Chondrocyte (in vitro differentiated cells): ENCODE measurements around the gene LRRC37B. TPM values are rescaled to one million over a fixed set of nuclear protein-coding genes. Genes with fewer than 3 reads are reported as not detected.
"Not testable (repeated sequence)": the region's sequence is repeated elsewhere in the genome, so short reads cannot be mapped to it uniquely, and the experiment has no call there.

Source experiments
- DNase-seq: peaks from one replicate; pipeline ENCODE4 v3.0.0; 2021; ENCODE audit warnings: mixed read lengths, low spot score
- H3K27ac Mint-ChIP-seq: one replicate; pipeline ENCODE4 v1.8.0; 2021; ENCODE audit warnings: mild to moderate bottlenecking, moderate library complexity, mixed read lengths; ENCODE audit not compliant: unreplicated experiment
- H3K27me3 Mint-ChIP-seq: 2 replicates; pipeline ENCODE4 v1.8.0; 2021; ENCODE audit warnings: low read depth, mixed read lengths
- H3K36me3 Mint-ChIP-seq: 2 replicates; pipeline ENCODE4 v1.8.0; 2021; ENCODE audit warnings: low read depth, mixed read lengths
- H3K4me1 Mint-ChIP-seq: 2 replicates; pipeline ENCODE4 v1.8.0; 2021; ENCODE audit warnings: low read depth, mild to moderate bottlenecking, mixed read lengths
- H3K4me3 Mint-ChIP-seq: one replicate; pipeline ENCODE4 v1.8.0; 2021; ENCODE audit warnings: mild to moderate bottlenecking, moderate library complexity, mixed read lengths; ENCODE audit not compliant: unreplicated experiment
- H3K9me3 Mint-ChIP-seq: 2 replicates; pipeline ENCODE4 v1.8.0; 2021; ENCODE audit warnings: low read depth, mixed read lengths
- total RNA-seq: library from RNA; stranded (reverse); gene quantifications from 3 replicates; pipeline ENCODE4 v1.2.1, GENCODE V29; 2021
- TF ChIP-seq, protein P1 (sequence below): fragments of 200-600 bp; sonication (generic); IDR thresholded peaks from 2 replicates; pipeline ENCODE4 v1.5.0; 2021; ENCODE audit warnings: antibody characterized with exemption, mild to moderate bottlenecking, moderate library complexity

LRRC37B gene
- total RNA-seq, 1 donor from 2014 or later = 14.1 TPM

- DNase-seq = no peak
- no peak overlapping the region for H3K27ac Mint-ChIP-seq
- TF ChIP-seq, protein P1, sequence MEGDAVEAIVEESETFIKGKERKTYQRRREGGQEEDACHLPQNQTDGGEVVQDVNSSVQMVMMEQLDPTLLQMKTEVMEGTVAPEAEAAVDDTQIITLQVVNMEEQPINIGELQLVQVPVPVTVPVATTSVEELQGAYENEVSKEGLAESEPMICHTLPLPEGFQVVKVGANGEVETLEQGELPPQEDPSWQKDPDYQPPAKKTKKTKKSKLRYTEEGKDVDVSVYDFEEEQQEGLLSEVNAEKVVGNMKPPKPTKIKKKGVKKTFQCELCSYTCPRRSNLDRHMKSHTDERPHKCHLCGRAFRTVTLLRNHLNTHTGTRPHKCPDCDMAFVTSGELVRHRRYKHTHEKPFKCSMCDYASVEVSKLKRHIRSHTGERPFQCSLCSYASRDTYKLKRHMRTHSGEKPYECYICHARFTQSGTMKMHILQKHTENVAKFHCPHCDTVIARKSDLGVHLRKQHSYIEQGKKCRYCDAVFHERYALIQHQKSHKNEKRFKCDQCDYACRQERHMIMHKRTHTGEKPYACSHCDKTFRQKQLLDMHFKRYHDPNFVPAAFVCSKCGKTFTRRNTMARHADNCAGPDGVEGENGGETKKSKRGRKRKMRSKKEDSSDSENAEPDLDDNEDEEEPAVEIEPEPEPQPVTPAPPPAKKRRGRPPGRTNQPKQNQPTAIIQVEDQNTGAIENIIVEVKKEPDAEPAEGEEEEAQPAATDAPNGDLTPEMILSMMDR = no peak
- H3K4me1 Mint-ChIP-seq = peaks cover 3% of the 10 kb centered on the region
- H3K27me3 Mint-ChIP-seq = no peaks in the 10 kb centered on the region
- peaks cover 4% of the 10 kb centered on the region for H3K36me3 Mint-ChIP-seq
- H3K4me3 Mint-ChIP-seq = no peak overlapping the region
- no peaks in the 10 kb centered on the region for H3K9me3 Mint-ChIP-seq
Observed at GRCh38 chr17:32016231-32016630, 9.0 kb downstream of the LRRC37B start.

DNA sequence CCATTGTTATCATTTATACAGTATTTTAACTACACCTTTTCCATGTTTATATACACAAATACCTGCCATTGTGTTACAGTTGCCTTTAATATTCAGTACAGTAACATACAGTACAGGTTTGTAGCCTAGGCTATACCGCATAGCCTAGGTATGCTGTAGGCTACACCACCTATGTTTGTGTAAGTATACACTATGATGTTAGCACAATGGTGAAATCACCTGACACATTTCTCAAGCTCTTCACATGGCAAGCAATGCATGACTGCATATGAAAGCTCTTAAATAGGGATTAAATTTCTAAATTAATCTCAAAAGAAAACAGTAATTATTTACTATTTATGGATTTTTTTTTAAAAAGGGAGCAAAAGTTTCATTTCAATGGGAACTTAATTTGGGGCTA, 12.0 kb downstream of the LRRC37B start:
- Mint-ChIP-seq H3K9me3 (no peaks in the 10 kb centered on the region), H3K36me3 (peaks cover 12% of the 10 kb centered on the region), H3K4me1 (peaks cover 3% of the 10 kb centered on the region), H3K27ac (no peak overlapping the region), H3K27me3 (no peaks in the 10 kb centered on the region), H3K4me3 (no peak overlapping the region)
- no peak for DNase-seq
- TF ChIP-seq, protein P1 = no peak

GRCh38 chr17:32020943-32021614, 13.9 kb downstream of the LRRC37B start:
- Mint-ChIP-seq H3K4me1 (no peaks in the 10 kb centered on the region), H3K4me3 (no peak overlapping the region), H3K36me3 (peaks cover 12% of the 10 kb centered on the region), H3K27ac (no peak overlapping the region), H3K27me3 (no peaks in the 10 kb centered on the region), H3K9me3 (no peaks in the 10 kb centered on the region)
- TF ChIP-seq, protein P1 = no peak
- no peak for DNase-seq

DNA sequence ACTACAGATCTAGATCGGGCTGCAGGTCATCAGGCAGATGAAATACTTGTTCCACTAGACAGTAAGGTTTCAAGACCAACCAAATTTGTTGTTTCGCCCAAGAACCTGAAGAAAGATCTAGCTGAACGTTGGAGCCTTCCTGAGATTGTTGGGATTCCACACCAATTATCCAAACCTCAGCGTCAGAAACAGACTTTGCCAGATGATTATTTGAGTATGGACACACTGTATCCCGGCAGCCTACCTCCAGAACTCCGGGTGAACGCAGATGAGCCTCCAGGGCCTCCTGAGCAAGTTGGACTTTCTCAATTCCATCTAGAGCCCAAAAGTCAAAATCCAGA, 14.4 kb downstream of the LRRC37B start:
- Mint-ChIP-seq H3K9me3 (no peaks in the 10 kb centered on the region), H3K27me3 (no peaks in the 10 kb centered on the region), H3K36me3 (peaks cover 12% of the 10 kb centered on the region), H3K27ac (no peak overlapping the region), H3K4me1 (no peaks in the 10 kb centered on the region), H3K4me3 (no peak overlapping the region)
- no peak for DNase-seq
- TF ChIP-seq, protein P1 = no peak

DNA sequence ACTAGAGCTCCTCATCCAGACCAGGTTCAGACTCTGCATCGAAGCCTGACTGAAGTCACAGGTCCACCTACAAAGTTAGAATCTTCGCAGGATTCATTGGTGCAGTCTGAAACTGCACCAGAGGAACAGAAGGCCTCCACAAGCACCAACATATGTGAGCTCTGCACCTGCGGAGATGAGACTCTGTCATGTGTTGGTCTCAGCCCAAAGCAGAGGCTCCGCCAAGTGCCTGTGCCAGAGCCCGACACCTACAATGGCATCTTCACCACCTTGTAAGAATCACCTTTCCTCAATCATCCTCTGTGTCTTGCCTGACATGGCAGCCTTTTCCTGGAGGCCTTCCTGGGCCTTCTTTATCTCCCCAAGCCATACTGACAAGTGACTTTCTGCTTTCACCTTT, 15.4 kb downstream of the LRRC37B start:
- H3K4me3 Mint-ChIP-seq, DNase-seq, H3K4me1 Mint-ChIP-seq, H3K27ac Mint-ChIP-seq, H3K27me3 Mint-ChIP-seq, H3K9me3 Mint-ChIP-seq: not testable (repeated sequence)
- peaks cover 16% of the 10 kb centered on the region for H3K36me3 Mint-ChIP-seq

- not testable (repeated sequence) for H3K4me1 Mint-ChIP-seq, H3K9me3 Mint-ChIP-seq, DNase-seq, H3K36me3 Mint-ChIP-seq, H3K4me3 Mint-ChIP-seq, H3K27me3 Mint-ChIP-seq
- H3K27ac Mint-ChIP-seq = peak overlapping the region; percentile 11
Observed at GRCh38 chr17:32027271-32027670, 20.1 kb downstream of the LRRC37B start.
